ENCODE results near the gene PPT1.

DNA sequence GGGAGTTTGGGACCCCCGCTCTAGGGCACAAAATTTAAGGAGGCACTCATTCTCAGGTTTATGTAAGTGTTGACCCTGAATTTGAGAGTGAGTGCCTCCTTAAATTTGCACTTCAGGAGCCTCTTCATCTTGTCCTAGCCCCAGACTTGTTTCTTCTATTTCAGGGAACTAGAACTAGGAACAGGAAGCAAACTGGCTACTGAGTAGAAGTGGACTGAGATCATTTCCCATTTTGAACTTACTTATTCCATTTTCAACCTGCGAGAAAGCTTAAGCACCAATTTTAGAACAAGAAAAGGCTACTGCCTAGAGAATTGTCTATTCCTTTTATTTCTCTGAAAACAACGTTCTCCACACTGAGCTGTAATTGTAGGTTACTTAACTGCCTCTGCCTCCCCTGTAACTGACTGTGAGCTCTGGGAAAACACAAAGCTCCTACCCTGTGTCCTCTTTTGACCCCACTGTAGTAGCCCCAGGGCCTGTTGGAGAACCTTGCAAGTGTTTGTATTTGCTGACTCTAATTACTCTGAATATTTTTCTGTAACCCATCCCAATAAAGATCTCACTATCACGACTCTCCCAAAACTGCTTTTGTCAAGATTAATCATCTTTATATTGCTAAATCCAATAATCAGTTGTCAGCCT is 2.5 kb downstream of the PPT1 start:
- TF ChIP-seq EP300 (IDR thresholded peaks at IDR 0.05; ENCODE audit: low read depth): no peak
- TF ChIP-seq CTCF (IDR thresholded peaks at IDR 0.05): no peak
- no peak for TF ChIP-seq POLR2A (IDR thresholded peaks at IDR 0.05)
- no peak for TF ChIP-seq POLR2AphosphoS5 (IDR thresholded peaks at IDR 0.05)
